Stimulated activated CD8-positive, alpha-beta memory T cell treated with anti-CD3 and anti-CD28 coated beads, Interleukin-4, amount 100 ng/mL, for 1 hour (primary cell): ENCODE measurements around the gene ZNF599.
"Not testable (repeated sequence)": the region's sequence is repeated elsewhere in the genome, so short reads cannot be mapped to it uniquely, and the experiment has no call there.

Experiments
- DNase-seq, 2 donors: peaks; one replicate each; pipeline ENCODE4 v3.0.0-alpha.2; 2020; ENCODE audit warnings: low read depth in 2 of 2, low spot score in 1 of 2

Gene ZNF599

DNA sequence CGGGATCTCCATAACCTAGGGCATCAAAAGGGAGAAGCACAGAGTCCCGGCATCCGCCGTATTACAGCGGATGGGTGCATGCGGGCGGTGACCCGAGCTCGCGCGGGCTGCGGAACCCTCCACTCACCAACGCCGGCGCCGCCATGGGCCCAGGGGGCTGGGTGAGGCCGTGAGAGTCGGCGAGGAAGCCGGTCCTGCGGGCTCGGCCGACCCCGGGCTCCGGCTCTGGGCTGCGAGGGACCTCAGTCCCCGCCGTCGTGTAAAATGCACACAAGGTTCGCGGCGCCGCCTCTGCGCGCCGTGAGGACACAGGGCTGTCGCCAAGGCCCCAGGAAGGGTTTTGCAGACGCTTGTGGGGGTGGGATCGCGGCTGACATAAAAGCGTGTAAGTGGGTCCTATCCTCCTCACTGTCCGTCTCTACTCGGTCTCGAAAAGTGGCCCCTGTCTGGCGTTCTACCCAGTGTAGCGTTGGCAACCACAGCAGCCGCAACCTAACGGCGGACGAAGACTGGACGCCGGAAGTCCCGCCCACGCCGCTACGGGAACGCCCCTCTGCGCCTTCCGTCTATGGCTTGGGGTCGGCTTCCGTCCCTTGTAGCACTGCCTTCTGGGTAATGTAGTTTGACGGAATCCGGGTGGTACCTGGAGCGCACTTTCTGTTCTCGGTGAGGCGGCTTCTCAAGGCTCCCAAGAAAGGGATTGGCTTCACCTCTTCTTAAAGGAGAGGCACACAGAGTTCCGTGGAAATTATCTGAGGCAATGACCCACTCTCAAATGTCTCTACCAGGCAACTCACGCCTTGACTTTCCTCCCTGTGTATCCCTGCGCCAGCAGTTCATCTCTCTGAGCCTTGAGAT, at the start of gene ZNF599:
TSS of gene ZNF599 (minus strand) at position 519 of the 858 bp plus-strand sequence. CDS start at position 145, 374 bp downstream.
- peak; percentile 79 to 84 for DNase-seq

DNA sequence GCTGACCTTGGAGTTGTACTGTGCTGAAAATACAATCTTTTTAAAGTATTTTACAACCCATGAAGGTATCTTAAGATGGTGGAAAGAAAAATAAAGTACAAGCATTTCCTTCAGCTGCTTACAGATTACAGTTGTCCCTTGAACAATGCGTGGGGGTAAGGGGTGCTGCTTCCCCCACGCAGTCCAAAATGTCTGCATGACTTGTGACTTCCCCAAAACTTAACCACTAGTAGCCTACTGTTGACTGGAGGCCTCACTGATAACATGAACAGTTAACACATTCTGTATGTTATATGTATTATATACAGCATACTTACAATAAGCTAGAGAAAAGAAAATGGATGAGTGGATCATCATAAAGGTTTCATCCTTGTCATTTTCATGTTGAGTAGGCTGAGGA, 45.3 kb upstream of the ZNF599 start:
- no peak for DNase-seq

DNA sequence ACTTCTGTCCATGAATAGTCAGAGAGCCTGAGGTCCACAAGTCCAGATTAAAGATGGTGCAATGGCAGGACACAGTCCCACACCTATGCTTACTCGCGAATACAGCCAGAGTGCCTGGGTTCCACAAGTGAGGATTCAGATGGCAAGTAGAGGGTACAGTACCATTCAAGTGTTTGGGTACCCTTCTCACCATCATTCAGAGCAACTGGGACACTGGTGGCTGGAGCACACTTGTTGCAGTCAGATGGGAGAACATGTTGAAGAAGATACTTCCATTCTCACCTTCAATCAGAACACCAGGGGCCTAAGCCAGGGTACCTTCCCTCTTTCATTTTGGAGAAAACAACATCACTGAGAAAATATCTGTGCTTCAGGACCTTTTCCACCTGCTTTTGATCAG, 43.7 kb upstream of the ZNF599 start:
- DNase-seq: no peak

DNA sequence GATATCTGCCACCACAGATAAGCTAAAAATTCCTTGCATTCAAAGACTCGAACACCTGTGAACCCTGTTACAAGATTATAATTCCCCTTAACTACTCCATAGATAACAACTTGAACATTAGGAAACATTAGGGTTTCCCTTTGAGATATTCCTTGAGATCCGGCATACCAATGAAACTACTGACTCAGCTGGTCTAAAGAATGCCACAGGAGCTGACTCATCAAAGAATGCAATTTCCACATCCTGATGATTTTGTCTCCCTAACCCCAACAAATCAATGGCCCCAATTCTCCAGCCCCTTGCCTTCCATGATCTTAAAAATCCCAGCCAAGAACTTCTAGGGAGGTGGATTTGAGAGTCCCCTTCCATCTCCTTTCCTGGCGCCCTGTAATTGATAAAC, 35.6 kb upstream of the ZNF599 start:
- no peak for DNase-seq

DNA sequence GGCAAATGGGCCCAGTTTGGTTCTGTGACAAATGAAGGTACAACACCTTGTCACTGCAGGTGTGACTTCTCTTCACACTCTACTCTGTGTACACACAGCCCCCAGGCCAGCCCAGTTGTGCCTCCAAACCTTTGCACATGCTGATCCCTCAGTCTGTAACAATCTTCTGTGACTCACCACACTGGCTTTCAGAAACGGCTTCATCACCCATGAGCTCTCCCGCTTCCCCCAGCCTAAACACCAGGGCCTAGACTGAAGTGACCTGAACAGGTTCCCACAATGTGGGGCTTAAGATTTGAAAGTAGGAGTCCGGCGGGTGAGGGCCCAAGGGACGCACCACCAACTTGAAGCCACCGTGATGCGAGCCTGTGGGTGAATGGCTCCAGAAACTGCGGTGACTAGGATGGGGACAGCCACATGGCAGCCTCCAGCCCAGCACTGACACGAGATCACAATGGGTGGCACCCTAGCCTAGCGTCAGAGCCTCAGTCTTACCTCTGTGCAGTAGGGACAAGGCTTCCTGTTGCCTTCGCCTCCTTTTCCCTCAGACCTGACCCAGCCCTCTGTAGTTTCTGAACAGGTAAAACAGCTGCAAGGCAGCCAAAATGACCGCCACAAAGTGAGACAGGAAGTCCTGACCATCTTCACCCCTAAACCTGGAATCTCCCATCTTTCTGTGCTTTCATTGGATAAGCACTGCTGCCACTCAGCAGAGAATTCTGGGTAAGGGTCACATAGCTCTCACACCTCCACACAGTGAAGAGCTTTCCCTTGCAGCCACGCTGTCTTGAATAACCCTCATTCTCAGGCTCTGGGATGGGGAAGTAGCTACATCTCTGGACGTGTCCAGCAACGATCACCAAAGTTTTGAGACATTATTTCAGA, 34.2 kb upstream of the ZNF599 start:
- DNase-seq: no peak

DNA sequence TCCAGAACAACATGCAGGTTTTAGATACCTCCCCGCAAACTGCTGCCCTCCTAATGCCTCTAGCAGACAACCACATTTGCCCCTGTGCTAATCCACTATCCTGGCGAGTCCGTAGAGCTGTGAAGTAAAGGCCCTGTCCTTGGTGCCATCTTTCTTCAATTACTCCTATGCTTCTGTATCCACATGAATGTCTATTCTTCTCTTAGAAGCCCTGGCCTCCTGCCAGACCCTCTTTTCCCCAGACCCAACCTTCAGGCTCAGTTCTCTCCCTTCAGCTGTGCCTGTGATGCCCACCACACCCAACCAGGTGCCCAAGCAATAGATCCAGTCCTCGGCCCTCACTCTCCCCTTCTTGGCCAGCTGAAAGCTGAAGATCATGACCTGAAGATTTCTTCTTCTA, 31.1 kb upstream of the ZNF599 start:
- no peak for DNase-seq

DNA sequence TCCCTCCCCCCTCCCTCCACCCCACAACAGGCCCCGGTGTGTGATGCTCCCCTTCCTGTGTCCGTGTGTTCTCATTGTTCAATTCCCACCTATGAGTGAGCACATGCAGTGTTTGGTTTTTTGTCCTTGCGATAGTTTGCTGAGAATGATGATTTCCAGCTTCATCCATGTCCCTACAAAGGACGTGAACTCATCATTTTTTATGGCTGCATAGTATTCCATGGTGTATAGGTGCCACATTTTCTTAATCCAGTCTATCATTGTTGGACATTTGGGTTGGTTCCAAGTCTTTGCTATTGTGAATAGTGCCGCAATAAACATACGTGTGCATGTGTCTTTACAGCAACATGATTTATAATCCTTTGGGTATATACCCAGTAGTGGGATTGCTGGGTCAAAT, 23.9 kb upstream of the ZNF599 start:
- DNase-seq: not testable (repeated sequence)

DNA sequence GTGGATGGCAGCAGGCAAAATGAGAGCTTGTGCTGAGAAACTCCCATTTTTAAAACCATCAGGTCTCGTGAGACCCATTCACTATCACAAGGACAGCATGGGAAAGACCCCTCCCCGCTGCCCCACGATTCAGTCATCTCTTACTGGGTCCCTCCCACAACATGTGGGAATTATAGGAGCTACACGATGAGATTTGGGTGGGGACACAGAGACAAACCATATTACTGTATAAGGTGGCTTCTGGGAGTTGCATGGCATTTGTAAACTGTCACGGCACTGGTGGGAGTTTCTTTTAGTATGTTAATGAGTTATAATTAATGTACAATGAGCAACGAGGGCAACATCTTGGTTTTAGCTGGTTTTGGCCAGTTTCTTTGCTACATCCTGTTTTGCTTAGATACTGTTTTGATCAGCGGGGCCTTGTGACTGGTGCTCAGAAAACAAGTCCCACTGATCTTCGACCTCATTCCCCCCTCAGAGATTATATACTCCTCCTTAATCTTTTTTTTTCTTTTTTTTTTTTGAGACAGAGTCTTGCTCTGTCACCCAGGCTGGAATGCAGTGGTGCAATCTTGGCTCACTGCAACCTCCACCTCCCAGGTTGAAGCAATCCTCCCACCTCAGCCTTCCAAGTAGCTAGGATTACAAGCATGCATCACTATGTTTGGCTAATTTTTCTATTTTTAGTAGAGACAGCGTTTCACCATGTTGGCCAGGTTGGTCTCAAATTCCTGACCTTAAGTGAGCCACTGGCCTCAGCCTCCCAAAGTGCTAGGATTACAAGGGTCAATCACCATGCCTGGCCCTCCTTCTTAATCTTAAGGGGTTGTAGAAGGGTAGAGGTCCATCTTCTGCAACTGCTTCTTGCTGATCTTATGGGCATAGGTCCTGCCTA, 21.3 kb upstream of the ZNF599 start:
- no peak for DNase-seq

DNA sequence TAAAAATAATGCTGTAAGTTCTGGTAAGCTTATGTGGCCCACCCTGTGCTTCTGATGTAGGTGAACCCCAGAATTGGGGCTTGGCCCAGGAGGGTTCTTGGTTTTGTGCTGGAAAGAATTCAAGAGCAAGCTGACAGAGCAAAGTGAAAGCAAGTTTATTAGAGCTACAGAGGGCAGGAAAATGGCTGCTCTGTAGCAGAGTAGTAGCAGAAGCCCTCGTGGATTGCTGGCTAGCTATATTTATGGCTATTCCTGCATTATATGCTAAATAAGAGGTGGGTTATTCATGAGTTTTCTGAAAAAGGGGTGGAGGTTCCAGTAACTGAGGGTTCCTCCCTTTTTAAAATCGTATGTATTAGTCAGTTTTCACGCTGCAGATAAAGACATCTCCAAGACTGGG, 20.6 kb upstream of the ZNF599 start:
- DNase-seq: no peak

DNA sequence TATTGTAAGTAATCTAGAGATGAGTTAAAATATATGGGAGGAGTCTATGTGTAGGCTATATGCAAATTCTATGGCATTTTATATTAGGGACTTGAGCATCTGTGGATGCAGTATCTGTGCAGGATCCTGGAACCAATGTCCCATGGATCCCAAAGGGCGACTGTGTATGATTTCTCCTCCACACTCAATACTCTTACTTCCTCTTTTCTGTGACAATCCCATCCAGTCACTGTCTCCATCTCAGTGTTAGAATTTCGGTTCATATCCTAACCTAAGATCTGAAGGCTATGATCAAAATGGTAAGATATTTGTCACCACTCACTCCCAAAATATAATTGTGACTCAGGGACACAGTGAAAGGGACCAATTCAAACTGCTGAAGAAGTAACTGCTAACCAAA, 15.1 kb upstream of the ZNF599 start:
- DNase-seq: no peak

DNA sequence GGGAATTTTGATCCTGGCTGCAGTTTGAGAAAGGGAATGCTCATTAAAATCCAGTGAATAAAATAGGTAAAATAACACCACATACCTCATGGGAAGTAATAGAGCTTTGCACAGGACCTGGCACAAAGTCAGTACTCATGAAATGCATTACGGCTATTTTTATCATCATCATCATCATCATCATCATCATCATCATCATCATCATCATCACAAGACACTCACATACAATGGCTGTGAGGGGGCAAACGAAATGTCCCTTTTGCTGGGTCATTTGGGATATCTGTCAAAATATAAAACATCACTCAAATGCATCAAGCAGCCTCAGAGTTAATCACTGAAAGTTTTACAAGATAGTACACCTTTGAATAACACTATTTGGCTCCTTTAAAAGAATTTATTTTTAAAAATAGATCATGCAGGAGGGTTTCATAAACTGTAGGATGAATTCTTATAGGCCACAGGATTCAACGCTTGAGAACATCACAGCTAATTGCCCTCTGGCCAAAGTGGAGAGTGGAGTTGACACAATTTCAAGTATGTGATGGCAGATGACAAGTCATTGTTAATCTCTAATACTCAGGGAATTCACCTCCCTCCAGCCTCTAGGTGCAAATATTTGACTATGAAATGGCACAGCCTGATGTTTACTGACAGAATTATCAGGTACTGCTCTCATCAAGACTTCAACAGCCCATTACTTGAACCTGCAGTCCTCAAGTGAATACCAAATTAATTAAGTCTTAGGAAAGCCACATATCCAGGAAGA, 14.2 kb upstream of the ZNF599 start:
- DNase-seq: no peak

DNA sequence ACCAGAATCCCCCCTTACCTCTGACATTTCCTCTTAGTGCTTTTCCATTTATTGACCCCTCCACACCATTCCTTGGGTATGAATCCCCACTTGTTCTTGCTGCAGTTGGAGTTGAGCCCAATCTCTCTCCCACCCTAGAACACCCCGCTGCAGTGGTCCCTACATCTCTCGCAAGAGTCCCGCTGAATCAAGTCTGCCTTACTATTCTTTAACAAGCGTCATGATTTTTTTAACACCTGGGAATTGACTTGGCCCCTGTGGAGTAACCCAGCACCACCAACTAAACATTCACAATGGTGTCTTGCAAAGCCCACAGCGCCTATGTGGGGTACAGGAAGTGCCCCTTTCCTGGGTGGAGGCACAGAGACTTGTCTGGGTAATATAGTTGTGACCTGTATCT, 13.2 kb upstream of the ZNF599 start:
- DNase-seq: no peak

DNA sequence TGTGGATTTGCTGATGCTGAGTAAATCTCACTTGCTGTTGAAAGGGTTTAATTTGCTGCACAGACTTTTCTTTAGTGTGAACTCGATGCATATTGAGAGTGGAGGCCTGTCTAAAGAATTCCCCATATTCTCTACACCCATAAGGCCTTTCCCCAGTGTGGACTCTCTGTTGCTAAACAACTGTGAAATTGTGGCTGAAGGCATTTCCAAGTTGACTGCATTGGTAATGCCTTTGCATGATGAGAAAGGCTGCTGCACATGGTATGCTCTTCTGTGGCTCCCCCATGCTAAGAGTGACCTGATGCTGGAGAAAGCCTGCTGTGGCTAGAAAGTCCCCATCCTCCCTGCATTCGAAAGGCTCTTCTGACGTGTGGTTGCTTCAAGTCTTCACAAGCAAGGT, 6.6 kb upstream of the ZNF599 start:
- DNase-seq: no peak

DNA sequence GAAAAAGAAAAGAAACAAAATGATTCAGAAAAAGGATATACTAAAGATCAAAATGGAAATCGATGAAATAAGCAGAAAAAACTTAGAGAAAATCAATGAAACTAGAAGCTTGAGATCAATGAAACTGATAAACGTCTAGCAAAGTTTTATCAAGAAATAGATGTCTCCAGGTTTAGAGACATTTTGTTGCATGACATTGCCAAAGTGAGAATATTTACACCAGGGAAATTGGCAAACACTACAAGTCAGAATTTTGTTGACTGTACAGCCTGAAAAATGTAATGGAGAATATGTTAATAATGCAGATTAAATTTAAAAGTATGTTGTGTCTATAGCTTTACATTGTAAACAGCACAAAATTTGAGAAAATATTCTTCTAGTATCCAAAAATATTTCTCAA, 5.3 kb upstream of the ZNF599 start:
- no peak for DNase-seq

DNA sequence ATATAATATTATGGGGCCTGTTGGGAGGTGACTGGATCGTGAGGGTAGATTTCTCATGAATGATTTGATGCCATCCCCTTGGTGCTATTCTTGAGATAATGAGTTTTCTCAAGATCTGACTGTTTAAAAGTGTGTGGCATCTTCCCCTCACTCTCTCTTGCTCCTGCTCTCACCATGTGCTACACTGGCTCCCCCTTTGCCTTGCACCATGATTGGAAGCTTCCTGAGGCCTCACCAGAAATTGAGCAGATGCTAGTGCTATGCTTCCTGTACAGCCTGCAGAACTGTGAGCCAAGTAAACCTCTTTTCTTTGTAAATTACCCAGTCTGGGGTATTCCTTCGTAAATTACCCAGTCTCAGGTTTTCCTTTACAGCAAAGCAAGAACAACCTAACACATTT, 1.8 kb upstream of the ZNF599 start:
- DNase-seq: no peak

DNA sequence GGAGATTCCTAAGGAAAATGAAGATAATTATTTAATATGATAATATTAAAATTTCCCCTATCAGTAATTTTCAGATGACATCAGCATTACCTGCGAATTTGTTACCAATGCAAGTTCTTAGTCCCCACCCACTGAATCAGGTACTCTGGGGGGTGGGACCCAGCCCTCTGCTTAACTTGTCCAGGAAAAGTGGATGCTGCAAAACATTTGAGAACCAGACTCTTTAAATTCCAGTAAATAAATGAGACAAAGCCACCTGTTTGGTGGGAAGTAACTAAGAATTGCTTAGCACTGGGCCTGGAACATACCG, 495 bp upstream of the ZNF599 start:
- no peak for DNase-seq

DNA sequence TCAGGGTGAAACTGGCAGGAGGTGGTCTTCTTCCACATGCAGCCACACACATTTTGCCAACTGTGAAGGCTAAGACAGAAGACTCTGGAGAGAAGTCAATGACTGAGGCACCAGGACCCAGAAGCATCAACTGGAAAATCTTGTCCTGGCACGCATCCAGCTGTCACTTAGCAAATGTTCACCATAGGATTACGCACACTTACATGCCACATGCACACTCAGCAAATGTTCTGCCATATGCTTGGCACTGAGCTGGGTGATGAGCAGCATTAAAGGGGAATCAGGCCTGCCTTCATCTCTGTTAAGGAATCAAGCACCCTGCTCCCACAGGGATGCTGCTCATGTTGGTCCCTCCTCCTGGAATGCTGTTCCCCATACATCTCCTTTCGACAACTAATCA, 5.1 kb downstream of the ZNF599 start:
- no peak for DNase-seq

DNA sequence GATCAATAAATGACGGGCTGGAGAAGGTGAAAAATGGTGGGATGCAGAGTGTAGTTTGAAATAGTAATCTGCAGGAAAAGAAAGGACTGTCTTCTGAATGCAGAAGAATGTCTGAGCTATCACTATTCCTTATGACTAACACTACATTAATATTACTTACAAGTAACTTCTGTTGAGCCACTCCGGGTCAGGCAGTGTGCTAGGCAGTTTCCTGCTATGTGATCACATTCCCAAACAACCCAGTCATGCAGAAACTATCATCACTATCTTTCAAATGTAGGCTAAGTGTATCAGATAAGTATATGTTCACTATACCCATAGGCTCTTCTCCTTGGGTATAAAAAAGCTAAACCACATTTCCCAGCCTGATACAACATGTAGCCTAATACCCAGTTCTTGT, 6.6 kb downstream of the ZNF599 start:
- DNase-seq: no peak

DNA sequence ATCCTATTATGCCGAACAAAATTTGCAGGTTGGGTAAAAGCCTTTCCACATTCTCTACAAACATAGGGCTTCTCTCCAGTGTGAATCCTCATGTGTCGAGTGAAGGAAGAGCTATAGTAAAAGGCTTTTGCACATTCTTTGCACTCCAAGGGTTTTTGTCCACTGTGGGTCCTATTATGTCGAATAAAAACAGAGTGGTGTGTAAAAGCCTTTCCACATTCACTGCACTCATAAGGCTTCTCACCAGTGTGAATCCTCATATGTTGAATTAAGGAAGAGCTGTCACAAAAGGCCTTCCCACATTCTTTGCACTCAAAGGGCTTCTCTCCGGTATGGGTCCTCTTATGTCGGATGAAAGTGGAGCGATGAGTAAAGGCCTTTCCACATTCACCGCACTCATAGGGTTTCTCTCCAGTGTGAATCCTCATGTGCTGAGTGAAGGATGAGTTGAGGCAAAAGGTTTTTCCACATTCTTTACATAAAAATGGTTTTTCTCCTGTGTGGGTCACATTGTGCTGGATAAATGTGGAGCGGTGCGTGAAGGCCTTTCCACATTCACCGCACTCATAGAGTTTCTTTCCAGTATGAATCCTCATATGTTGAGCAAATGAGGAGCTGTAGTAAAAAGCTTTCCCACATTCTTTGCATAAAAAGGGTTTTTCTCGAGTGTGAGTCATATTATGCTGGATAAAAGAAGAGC, 13.6 kb downstream of the ZNF599 start:
- DNase-seq: no peak

DNA sequence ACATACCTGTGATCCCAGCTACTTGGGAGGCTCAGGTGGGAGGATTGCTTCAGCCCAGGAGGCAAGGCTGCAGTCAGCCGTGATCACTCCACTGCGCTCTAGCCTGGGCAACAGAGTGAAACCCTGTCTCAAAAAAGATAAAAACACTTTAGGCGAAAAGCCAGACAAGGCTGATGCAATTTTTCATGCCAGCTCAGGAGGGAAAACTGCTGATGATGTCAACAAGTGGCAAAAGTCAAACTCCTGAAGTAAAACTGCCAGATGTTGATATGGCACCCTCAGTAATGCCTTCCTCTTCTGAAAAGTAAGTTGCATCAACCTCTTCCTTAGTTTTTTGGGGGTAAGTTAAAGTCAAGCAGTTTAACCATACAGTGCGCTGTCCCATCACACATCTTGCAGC, 15.6 kb downstream of the ZNF599 start:
- DNase-seq: no peak
